NT2/D1 (cell line): Measurements from ENCODE around the gene PRCD.

Experiments used
- SUZ12 ChIP-seq: IDR thresholded peaks from 2 replicates; pipeline ENCODE4 v1.6.1; 2011; ENCODE audit not compliant: insufficient read length, insufficient read depth; ENCODE audit errors: extremely low read depth
- ZNF274 ChIP-seq: IDR thresholded peaks from 2 replicates; pipeline ENCODE4 v1.6.1; 2011; ENCODE audit warnings: mild to moderate bottlenecking, low read depth, low read length

DNA sequence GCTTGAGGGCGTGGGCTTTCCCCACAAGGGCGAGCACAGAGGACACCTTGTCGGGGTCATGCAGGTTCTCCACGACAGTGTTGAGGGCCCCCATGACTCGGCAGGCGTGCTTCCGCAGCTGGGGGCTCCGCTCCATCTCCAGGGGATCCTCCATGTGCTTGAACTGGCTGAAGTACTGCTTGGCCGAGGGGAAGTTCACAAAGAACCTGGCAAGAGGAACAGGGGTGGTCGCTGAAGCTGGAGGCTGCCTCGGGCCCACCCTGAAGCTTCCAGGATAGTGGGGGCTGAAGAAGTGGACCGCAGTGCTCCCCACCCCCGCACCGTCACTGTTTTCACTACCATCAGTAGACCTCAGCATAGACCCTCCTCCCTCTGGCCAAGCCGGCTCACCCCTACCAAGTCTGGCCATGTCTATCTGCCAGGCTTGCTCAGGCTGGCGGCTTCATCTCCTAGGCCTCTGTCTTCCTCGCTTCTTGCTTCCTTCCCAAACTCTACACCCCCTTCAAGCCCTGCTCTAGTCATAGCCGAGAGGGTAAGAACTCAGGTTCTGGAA is 8.3 kb upstream of the PRCD start:
- TF ChIP-seq SUZ12: no peak
- TF ChIP-seq ZNF274: no peak
